Measurements from ENCODE around the gene RBM47. TPM values are rescaled to one million over a fixed set of nuclear protein-coding genes. Genes with fewer than 3 reads are reported as not detected.
"Not testable (repeated sequence)": the region's sequence is repeated elsewhere in the genome, so short reads cannot be mapped to it uniquely, and the experiment has no call there.

Gene RBM47
- total RNA-seq, 3 donors from 2014 or later, result 0.87 to 1.9 (median 1.1) TPM

DNA sequence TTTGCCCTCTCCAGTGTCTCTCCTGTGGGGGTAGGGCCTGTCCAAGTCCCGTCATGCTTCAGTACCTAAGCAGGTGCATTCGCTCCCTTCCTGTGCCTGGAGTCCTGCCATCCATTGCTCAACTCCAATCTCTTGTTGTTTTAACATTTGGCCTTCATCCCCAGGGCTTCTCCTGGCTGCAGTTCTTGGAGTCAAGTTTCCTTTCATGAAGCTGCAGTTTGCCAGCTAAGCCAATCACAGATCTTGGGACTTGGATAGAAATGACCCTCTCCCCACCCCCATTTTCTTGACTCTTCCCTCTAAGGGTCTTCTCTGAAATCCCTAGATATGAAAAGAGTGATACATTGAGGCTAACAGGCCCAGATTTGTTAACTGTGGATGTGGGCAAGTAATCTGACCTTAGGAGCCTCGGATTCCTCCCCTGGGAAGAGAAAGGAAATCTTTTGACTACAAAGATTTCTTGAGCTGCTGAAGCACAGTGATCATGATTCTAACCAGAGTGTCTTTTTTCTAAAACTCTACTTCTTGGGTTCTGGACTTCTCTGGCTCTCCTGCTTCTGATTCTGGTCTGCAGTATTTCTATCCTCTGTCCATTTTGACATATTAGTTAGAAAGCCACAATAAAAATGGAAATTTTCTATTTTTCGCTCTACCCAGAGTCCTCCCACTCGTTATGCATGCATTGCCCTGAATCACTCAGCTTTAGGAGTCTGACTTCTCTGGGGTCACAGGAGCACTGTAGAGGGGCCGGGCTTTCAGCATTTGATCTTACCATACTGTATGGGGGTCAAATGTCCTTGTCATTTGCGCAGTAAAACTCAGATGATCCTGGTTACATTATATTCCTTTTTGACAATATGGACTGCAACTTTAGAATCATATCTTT lies 233.5 kb downstream of the RBM47 start:
- no peak overlapping the region for H3K4me3 Mint-ChIP-seq
- no peaks in the 10 kb centered on the region for H3K4me1 Mint-ChIP-seq (ENCODE audit: low read depth)
- ATAC-seq (no peak), DNase-seq (no peak)
- H3K36me3 Mint-ChIP-seq (ENCODE audit: insufficient read depth), result no peaks in the 10 kb centered on the region
- no peaks in the 10 kb centered on the region for H3K9me3 Mint-ChIP-seq
- no peaks in the 10 kb centered on the region for H3K27me3 Mint-ChIP-seq (ENCODE audit: low read depth)

DNA sequence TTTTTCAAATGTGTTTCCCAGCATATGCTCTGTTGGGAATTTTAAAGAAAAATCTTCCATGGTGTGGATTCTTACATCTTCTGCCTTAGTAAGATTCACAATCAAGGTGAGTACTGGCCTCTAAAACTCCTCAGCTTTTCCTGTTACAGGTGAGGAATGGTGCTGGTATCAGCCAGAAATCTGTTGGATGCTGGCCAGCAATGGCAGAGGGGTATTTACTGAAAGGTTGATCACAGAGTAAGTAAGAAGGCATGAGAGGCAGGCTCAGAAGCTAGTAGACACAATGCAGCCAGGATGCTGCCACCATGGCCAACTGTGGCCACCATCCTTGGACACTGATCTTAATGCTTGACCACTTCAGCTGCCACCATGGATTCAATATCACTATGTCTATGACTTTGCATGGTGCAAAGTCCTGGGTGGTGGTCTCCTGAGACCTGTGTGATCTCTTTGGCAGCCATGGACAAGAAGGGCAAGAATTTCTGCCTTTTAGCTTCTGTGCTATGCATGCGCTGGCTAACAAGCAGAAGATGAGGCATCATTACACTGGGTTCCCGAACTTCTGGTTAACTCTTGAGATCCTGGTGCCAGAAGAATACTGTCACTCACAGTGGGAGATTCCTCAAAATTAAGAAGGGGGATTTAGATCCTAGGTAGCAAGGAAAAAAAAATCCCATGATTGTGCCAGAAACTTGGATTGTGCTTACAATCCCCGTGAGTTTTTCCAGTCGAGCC lies 234.3 kb downstream of the RBM47 start:
- no peaks in the 10 kb centered on the region for H3K4me1 Mint-ChIP-seq (ENCODE audit: low read depth)
- H3K9me3 Mint-ChIP-seq, result no peaks in the 10 kb centered on the region
- H3K4me3 Mint-ChIP-seq, result no peak overlapping the region
- DNase-seq (no peak), ATAC-seq (no peak)
- no peaks in the 10 kb centered on the region for H3K36me3 Mint-ChIP-seq (ENCODE audit: insufficient read depth)
- H3K27me3 Mint-ChIP-seq (ENCODE audit: low read depth), result no peaks in the 10 kb centered on the region

DNA sequence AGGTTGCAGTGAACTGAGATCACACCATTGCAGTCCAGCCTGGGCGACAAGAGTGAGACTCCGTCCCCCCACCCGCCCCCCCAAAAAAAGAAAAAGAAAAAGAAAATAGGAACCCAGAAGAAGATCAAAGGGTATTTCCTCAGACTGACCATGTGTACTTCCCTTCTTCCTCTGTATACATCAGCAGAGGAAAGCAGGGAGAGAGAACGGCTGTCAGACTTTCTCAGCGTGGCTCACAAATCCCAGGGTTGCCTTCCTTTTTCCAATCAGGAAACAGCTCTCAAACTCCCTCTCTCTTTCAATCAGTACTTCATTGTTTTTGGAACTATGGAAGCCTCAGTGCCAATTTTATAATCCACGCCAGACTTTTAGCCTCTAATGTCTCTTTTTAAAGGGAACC lies 235.4 kb downstream of the RBM47 start:
- H3K9me3 Mint-ChIP-seq, result no peaks in the 10 kb centered on the region
- no peak for DNase-seq
- ATAC-seq, result no peak
- H3K36me3 Mint-ChIP-seq (ENCODE audit: insufficient read depth), result no peaks in the 10 kb centered on the region
- no peak overlapping the region for H3K4me3 Mint-ChIP-seq
- H3K4me1 Mint-ChIP-seq (ENCODE audit: low read depth), result no peaks in the 10 kb centered on the region
- H3K27me3 Mint-ChIP-seq (ENCODE audit: low read depth), result no peaks in the 10 kb centered on the region

DNA sequence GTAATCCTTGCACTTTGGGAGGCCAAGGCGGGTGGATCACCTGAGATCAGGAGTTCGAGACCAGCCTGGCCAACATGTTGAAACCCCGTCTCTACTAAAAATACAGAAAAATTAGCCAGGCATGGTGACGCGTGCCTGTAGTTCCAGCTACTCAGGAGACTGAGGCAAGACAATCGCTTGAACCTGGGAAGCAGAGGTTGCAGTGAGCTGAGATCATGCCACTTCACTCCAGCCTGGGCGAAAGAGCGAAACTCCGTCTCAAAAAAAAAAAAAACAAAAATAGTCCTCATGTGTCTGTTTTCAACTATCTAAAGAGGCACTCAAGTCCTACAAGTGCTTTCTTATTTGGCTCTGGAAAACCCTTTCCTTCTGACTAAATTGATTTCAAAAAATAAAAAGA lies 237.4 kb downstream of the RBM47 start:
- not testable (repeated sequence) for ATAC-seq; DNase-seq; H3K9me3 Mint-ChIP-seq; H3K27me3 Mint-ChIP-seq (ENCODE audit: low read depth); H3K4me3 Mint-ChIP-seq; H3K36me3 Mint-ChIP-seq (ENCODE audit: insufficient read depth); H3K4me1 Mint-ChIP-seq (ENCODE audit: low read depth)

DNA sequence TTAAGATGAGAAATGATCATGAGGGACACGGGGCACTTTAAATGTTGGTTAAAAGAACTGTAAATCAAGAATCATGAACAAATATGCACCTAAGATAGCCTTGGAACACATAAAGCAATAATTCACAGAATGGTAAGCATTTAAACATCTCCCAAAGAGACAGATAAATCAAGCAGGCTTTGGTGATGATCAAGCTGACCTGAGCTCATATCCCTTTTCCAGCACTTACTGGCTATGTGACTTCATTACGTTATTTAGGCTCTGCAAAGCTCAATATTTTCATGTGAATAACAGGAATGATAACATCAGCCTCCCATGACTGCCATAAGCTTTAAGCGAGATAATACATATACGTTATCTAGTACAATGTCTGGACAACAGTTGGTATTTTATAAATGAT lies 239.7 kb downstream of the RBM47 start:
- no peak for DNase-seq
- no peaks in the 10 kb centered on the region for H3K36me3 Mint-ChIP-seq (ENCODE audit: insufficient read depth)
- H3K4me3 Mint-ChIP-seq, result no peak overlapping the region
- H3K4me1 Mint-ChIP-seq (ENCODE audit: low read depth), result no peaks in the 10 kb centered on the region
- no peaks in the 10 kb centered on the region for H3K27me3 Mint-ChIP-seq (ENCODE audit: low read depth)
- no peaks in the 10 kb centered on the region for H3K9me3 Mint-ChIP-seq
- no peak for ATAC-seq

DNA sequence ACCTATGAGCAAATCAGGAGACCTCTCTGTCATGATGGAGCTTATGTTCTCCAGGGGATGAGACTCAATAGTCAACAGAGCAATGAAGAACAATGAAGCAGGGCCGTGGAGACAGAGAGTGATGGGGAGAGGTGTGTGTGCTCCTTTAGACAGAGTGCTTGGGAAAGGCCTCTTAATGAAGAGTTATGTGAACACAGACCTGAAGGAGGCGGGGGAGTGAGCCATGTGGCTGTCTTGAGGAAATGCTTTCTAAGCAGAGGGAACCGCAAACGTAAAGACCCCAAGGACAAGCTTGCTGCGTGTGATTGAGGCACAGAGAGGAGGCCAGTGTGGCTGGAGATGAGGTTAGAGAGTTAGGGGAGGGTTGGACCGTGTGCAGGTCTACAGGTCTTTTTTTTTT lies 241.4 kb downstream of the RBM47 start:
- no peak for ATAC-seq
- H3K36me3 Mint-ChIP-seq (ENCODE audit: insufficient read depth), result no peaks in the 10 kb centered on the region
- H3K27me3 Mint-ChIP-seq (ENCODE audit: low read depth), result no peaks in the 10 kb centered on the region
- DNase-seq, result no peak
- no peaks in the 10 kb centered on the region for H3K4me1 Mint-ChIP-seq (ENCODE audit: low read depth)
- no peak overlapping the region for H3K4me3 Mint-ChIP-seq
- H3K9me3 Mint-ChIP-seq, result no peaks in the 10 kb centered on the region

DNA sequence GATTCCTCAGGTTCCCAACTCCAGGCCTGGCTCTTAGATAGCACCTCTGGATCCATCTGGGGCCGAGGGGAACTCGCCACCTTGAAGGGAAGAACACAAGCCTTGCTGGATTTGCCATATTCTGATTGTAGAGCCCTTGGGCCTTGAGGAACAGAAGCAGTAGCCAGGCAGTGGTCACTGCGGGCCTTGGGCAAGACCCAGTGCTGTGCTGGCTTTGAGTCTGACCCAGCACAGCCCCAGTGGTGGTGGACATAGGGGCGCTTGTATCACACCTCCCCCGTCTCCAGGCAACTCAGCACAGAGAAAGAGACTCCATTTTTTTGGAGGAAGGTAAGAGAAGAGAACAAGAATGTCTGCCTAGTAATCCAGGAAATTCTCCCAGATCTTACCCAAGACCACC lies 249.0 kb downstream of the RBM47 start:
- Mint-ChIP-seq H3K36me3 (ENCODE audit: insufficient read depth) (no peaks in the 10 kb centered on the region), H3K27me3 (ENCODE audit: low read depth) (no peaks in the 10 kb centered on the region), H3K4me3 (no peak overlapping the region), H3K4me1 (ENCODE audit: low read depth) (no peaks in the 10 kb centered on the region), H3K9me3 (no peaks in the 10 kb centered on the region)
- ATAC-seq, result no peak
- no peak for DNase-seq

DNA sequence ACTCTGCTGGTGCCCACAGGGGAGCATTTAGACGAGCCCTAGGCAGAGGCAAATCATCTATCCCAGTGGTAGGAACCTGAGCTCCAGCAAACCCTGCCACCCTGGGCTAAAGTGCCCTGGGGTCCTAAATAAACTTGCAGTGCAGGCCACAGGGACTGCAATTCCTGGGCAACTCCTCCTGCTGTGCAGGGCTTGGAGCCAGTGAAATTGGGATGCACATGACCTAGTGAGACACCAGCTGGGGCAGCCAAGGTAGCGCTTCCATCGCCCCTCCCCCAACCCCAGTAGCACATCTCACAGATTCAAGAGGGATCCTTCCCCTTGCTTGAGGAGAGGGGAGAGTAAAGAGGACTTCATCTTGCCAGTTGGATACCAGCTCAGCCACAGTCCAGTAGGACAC lies 250.4 kb downstream of the RBM47 start:
- Mint-ChIP-seq H3K4me1 (ENCODE audit: low read depth) (no peaks in the 10 kb centered on the region), H3K4me3 (no peak overlapping the region), H3K9me3 (no peaks in the 10 kb centered on the region)

DNA sequence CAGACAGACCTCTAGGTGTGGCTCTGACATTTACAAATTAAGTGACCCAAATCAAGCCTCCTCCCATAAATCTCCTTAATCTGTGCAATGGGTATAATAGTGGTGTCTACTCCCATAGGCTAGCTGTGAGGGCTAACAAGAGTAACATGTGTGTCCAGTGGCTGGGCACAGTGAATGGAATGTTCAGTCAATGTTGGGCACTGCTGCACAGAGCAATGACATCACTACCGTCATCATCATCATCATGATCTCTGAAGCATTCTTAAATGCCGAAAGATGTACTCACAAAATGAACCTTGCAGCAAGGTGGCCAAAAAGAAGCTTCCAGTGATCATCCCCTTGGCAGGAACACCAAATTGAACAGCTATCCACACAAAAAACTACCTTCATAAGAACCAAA lies 251.0 kb downstream of the RBM47 start:
- Mint-ChIP-seq H3K4me1 (ENCODE audit: low read depth) (no peaks in the 10 kb centered on the region), H3K36me3 (ENCODE audit: insufficient read depth) (no peaks in the 10 kb centered on the region), H3K9me3 (no peaks in the 10 kb centered on the region), H3K27me3 (ENCODE audit: low read depth) (no peaks in the 10 kb centered on the region), H3K4me3 (no peak overlapping the region)
- DNase-seq (no peak), ATAC-seq (no peak)

More for the DNA sequence above, 250.4 kb downstream of the RBM47 start:
- Mint-ChIP-seq H3K27me3 (ENCODE audit: low read depth) (no peaks in the 10 kb centered on the region), H3K36me3 (ENCODE audit: insufficient read depth) (no peaks in the 10 kb centered on the region)
- ATAC-seq (no peak), DNase-seq (no peak)

DNA sequence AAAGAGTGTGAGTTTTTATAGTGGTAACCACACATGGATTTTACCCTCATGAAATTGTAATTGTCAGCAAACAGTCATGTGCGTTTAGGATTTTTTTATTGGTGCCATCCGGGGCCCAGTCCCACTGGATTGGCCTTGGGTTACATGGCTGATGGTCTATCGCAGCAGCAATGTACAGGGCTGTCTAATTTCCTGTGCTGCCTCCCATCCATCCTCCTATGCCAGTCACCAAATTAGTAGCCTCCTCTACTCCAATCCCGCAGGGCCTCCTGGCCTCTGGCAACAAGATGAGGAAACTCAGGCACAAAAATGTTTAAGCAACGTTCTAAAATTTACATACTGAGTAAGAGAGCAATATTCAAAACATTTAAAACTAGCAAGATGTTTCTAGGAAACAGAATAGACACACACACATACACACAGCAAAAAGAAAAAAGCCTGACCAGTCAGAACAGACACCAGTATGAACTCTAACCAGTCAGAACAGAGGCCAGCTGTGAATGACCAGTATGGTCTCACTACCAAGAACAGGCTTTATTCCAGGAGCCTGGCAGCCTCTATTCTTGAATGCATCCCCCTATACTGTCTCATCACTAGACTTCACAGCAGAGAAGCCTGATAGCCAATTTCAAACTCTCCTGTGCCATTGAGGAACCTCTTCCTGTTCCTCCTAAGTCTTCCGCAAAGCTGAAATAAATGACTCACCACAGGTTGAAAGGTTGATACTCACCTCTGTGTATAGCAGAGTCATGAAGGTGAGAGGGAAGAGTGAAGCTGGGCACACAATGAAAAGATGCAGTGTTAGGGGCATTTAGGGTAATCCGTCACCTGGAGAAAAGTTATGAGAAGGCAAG lies 251.9 kb downstream of the RBM47 start:
- ATAC-seq (no peak), DNase-seq (no peak)
- no peaks in the 10 kb centered on the region for H3K36me3 Mint-ChIP-seq (ENCODE audit: insufficient read depth)
- no peaks in the 10 kb centered on the region for H3K27me3 Mint-ChIP-seq (ENCODE audit: low read depth)
- no peaks in the 10 kb centered on the region for H3K4me1 Mint-ChIP-seq (ENCODE audit: low read depth)
- no peaks in the 10 kb centered on the region for H3K9me3 Mint-ChIP-seq
- no peak overlapping the region for H3K4me3 Mint-ChIP-seq

DNA sequence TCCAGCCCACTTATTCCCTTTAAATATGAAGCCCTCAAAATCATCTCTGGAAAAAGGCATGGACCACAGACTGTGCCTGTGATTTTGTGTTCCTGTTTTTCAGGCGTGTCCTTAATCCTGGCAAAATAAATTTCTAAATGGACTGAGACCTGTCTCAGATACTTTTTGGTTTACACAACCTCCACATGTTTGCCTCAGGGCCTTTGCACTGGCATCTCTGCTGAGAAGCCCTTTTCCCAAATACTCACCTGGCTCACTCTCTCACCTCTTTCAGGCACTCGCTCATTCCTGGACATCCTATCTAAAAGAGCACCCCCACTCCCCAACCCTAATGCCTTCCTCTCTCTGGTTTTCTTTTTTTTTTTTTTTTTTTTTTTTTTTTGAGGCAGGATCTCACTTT lies 254.0 kb downstream of the RBM47 start:
- no peaks in the 10 kb centered on the region for H3K27me3 Mint-ChIP-seq (ENCODE audit: low read depth)
- H3K9me3 Mint-ChIP-seq, result no peaks in the 10 kb centered on the region
- no peaks in the 10 kb centered on the region for H3K36me3 Mint-ChIP-seq (ENCODE audit: insufficient read depth)
- DNase-seq (no peak), ATAC-seq (no peak)
- H3K4me1 Mint-ChIP-seq (ENCODE audit: low read depth), result no peaks in the 10 kb centered on the region
- H3K4me3 Mint-ChIP-seq, result no peak overlapping the region

DNA sequence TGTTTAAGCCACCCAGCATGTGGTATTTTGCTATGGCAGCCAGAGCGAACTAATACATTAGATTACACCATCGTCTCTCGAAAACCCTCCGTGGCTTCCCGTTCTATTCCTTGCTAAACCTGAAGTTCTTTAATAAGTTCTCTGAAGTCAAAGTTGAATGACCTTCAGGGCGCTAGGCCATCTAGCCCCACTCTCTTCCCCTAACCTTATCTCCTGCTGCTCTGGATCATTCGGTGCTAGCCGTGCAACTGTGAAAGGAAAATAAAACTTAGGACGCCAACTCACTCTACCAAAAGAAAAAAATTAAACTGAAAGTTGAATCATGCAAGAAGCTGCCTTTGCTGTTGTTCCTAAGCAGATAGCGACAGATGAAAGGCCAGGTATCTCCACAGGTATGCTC lies 254.6 kb downstream of the RBM47 start:
- H3K36me3 Mint-ChIP-seq (ENCODE audit: insufficient read depth), result no peaks in the 10 kb centered on the region
- ATAC-seq (no peak), DNase-seq (no peak)
- no peak overlapping the region for H3K4me3 Mint-ChIP-seq
- H3K27me3 Mint-ChIP-seq (ENCODE audit: low read depth), result no peaks in the 10 kb centered on the region
- no peaks in the 10 kb centered on the region for H3K9me3 Mint-ChIP-seq
- H3K4me1 Mint-ChIP-seq (ENCODE audit: low read depth), result no peaks in the 10 kb centered on the region

DNA sequence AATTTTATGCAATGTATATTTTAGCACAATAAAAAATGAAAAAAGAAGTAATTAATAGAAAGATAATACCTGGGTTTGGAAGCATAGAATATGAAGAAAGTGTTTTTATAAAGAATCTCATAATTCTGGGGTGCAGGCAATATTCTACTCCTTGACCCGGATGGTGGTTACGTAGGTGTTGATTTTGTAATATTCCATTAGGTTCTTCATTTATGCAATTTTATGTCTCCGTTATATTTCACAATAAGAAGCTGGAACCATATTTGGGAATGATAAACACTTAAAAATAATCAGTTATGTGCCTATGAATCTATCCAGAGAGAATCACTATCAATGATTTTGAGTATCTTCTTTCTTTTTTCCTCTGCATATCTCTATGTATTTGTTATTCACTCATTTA lies 256.0 kb downstream of the RBM47 start:
- no peak for DNase-seq
- H3K36me3 Mint-ChIP-seq (ENCODE audit: insufficient read depth), result no peaks in the 10 kb centered on the region
- no peak for ATAC-seq
- no peaks in the 10 kb centered on the region for H3K9me3 Mint-ChIP-seq
- no peak overlapping the region for H3K4me3 Mint-ChIP-seq
- no peaks in the 10 kb centered on the region for H3K27me3 Mint-ChIP-seq (ENCODE audit: low read depth)
- H3K4me1 Mint-ChIP-seq (ENCODE audit: low read depth), result no peaks in the 10 kb centered on the region
